ENCODE data around the gene CADM2.

CADM2 gene

DNA sequence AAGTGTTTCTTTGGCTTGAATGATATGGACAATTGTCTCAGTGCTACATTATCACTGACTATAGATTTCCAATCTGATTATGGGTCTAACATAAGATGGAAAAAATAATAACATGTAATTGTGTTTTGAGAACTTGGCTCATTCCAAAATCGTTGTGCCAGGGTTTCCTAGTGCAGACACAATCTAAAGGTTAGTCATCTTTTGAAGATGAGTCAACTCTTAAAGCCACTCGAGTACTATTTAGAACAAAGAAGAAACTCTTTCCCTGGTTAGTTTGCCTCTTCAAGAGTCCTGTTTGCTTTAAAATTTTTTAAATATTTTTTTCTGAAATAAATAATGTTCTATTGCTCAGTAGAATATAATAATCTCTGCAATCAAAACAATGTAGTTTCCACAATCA, 301.0 kb downstream of the CADM2 start:
- no peak for TF ChIP-seq CTCF (IDR thresholded peaks at IDR 0.05; ENCODE audit: insufficient read depth, low read length, poor library complexity, severe bottlenecking)
- H3K4me3 ChIP-seq (replicated peaks; ENCODE audit: low read depth, low read length) = no peak overlapping the region
- no peak for DNase-seq (ENCODE audit: extremely low read depth, insufficient read length)
- H3K36me3 ChIP-seq (ENCODE audit: control insufficient read depth, insufficient read depth, low read length) = no peaks in the 10 kb centered on the region
- H3K27me3 ChIP-seq (replicated peaks; ENCODE audit: control insufficient read depth, insufficient read depth, low read length) = no peaks in the 10 kb centered on the region

DNA sequence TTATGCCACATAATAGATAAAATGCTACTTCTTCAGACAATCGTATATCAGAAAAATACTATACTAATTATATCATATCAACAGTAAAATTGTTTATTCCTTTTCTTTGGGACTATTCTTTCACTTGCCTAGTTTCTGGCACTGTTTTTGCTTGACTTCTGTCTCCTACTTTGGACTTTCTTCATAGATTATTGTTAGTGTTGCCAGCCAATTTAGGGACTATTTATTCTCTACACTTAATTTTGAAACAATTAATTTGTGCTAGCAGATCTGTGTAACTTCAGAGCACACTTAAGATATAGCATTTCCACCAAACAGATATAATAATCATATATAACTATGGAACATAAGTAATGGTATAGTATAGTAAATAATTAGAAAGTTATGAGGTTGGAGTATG, 305.6 kb downstream of the CADM2 start:
- H3K4me3 ChIP-seq (replicated peaks; ENCODE audit: low read depth, low read length) = no peak overlapping the region
- H3K36me3 ChIP-seq (ENCODE audit: control insufficient read depth, insufficient read depth, low read length) = no peaks in the 10 kb centered on the region
- TF ChIP-seq CTCF (IDR thresholded peaks at IDR 0.05; ENCODE audit: insufficient read depth, low read length, poor library complexity, severe bottlenecking) = no peak
- DNase-seq (ENCODE audit: extremely low read depth, insufficient read length) = no peak
- no peaks in the 10 kb centered on the region for H3K27me3 ChIP-seq (replicated peaks; ENCODE audit: control insufficient read depth, insufficient read depth, low read length)

GRCh38 chr3:85270488-85270887, 311.7 kb downstream of the CADM2 start:
- Histone ChIP-seq H3K4me3 (replicated peaks; ENCODE audit: low read depth, low read length) (no peak overlapping the region), H3K36me3 (ENCODE audit: control insufficient read depth, insufficient read depth, low read length) (no peaks in the 10 kb centered on the region), H3K27me3 (replicated peaks; ENCODE audit: control insufficient read depth, insufficient read depth, low read length) (no peaks in the 10 kb centered on the region)
- no peak for DNase-seq (ENCODE audit: extremely low read depth, insufficient read length)
- TF ChIP-seq CTCF (IDR thresholded peaks at IDR 0.05; ENCODE audit: insufficient read depth, low read length, poor library complexity, severe bottlenecking) = no peak

- TF ChIP-seq CTCF (IDR thresholded peaks at IDR 0.05; ENCODE audit: insufficient read depth, low read length, poor library complexity, severe bottlenecking) = no peak
- no peak overlapping the region for H3K4me3 ChIP-seq (replicated peaks; ENCODE audit: low read depth, low read length)
- H3K27me3 ChIP-seq (replicated peaks; ENCODE audit: control insufficient read depth, insufficient read depth, low read length) = no peaks in the 10 kb centered on the region
- no peak for DNase-seq (ENCODE audit: extremely low read depth, insufficient read length)
- H3K36me3 ChIP-seq (ENCODE audit: control insufficient read depth, insufficient read depth, low read length) = no peaks in the 10 kb centered on the region
These were observed 313.1 kb downstream of the CADM2 start for GRCh38 chr3:85271911-85272310.

DNA sequence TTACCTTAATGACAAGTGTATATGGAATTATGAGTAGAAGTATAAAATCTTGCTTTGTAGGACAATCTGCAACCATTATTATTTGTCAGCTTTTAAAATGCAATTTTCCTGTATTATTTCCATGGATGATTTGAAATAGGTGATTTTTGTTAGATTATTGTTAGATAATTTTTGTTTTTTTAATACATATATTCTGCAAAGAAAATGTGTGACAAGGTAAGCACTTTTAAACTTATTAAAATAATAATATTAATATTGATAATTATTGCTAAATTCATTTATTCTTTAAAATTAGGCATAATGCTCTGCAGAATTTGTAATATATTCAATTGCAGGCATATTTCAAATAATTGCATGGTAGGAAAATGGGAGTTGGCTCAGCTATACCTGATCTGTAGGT, 329.5 kb downstream of the CADM2 start:
- no peaks in the 10 kb centered on the region for H3K36me3 ChIP-seq (ENCODE audit: control insufficient read depth, insufficient read depth, low read length)
- no peak for TF ChIP-seq CTCF (IDR thresholded peaks at IDR 0.05; ENCODE audit: insufficient read depth, low read length, poor library complexity, severe bottlenecking)

DNA sequence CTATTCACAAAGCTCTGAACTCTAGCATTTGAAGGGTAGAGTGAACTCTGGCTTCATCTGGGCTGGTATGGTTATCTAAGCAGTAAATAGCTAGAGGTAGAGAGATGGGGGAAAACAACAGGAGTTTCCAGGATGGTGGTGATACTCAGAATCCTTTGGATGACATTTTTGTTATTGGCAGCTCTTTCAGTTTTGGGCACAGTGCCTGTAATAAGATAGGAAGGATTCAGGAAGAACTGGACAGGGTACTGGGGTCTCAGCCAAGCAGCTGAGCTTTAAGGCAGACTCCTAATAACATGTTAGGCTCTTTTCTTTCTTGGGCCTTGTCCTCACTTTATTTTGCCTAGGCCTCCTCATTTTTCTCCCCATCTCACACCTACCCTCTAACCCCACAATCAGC, 338.5 kb downstream of the CADM2 start:
- Histone ChIP-seq H3K4me3 (replicated peaks; ENCODE audit: low read depth, low read length) (no peak overlapping the region), H3K27me3 (replicated peaks; ENCODE audit: control insufficient read depth, insufficient read depth, low read length) (no peaks in the 10 kb centered on the region), H3K36me3 (ENCODE audit: control insufficient read depth, insufficient read depth, low read length) (no peaks in the 10 kb centered on the region)
- TF ChIP-seq CTCF (IDR thresholded peaks at IDR 0.05; ENCODE audit: insufficient read depth, low read length, poor library complexity, severe bottlenecking) = no peak
- DNase-seq (ENCODE audit: extremely low read depth, insufficient read length) = no peak

More for the DNA sequence above, 329.5 kb downstream of the CADM2 start:
- no peak for DNase-seq (ENCODE audit: extremely low read depth, insufficient read length)
- Histone ChIP-seq H3K27me3 (replicated peaks; ENCODE audit: control insufficient read depth, insufficient read depth, low read length) (no peaks in the 10 kb centered on the region), H3K4me3 (replicated peaks; ENCODE audit: low read depth, low read length) (no peak overlapping the region)

Measured in GM06990 (cell line).